Uterus (tissue), 4 donors: Measurements from ENCODE around the gene TAOK3. TPM values are rescaled to one million over a fixed set of nuclear protein-coding genes. Genes with fewer than 3 reads are reported as not detected.

Experiments used
- DNase-seq, 2 donors: peaks; one replicate each; pipeline ENCODE4 v3.0.0-alpha.2; 2019 to 2020
- H3K27ac ChIP-seq, 2 donors: fragments of 200-600 bp; sonication (generic); 1 replicate in 1 of 2; 2 replicates in 1 of 2; pipeline ENCODE4 v1.5.1; 2016 to 2018
- H3K27me3 ChIP-seq, 2 donors: fragments of 200-600 bp; sonication (generic); one replicate each; pipeline ENCODE4 v1.5.1; 2018 to 2019; ENCODE audit warnings: control low read depth in 1 of 2
- H3K36me3 ChIP-seq, 2 donors: fragments of 200-600 bp; sonication (generic); one replicate each; pipeline ENCODE4 v1.5.1; 2019; ENCODE audit warnings: control low read depth in 1 of 2
- H3K4me1 ChIP-seq, 2 donors: fragments of 200-600 bp; sonication (generic); one replicate each; pipeline ENCODE4 v1.5.1; 2018 to 2019; ENCODE audit warnings: control low read depth in 1 of 2
- H3K4me3 ChIP-seq, 2 donors: fragments of 200-600 bp; sonication (generic); 1 replicate in 1 of 2; 2 replicates in 1 of 2; pipeline ENCODE4 v1.5.1; 2018 to 2019; ENCODE audit warnings: mild to moderate bottlenecking in 1 of 2
- H3K9me3 ChIP-seq, 2 donors: fragments of 200-600 bp; sonication (generic); one replicate each; pipeline ENCODE4 v1.5.1; 2019; ENCODE audit warnings: control low read depth in 1 of 2
- POLR2A ChIP-seq, 2 donors: fragments of 450-650 bp; IDR thresholded peaks; one replicate each; pipeline ENCODE4 v1.6.1; 2016; ENCODE audit warnings: antibody characterized with exemption in 2 of 2, mild to moderate bottlenecking in 1 of 2, moderate library complexity in 1 of 2
- intact Hi-C: fragments of 100-400 bp; cut with DNase I; formaldehyde crosslinking; loops from one replicate; pipeline ENCODE4 v1.15.1; 2023; ENCODE audit warnings: low total_unique reads
- total RNA-seq, 4 donors: library from RNA; depleted of rRNA in 3 of 4; stranded (reverse); fragments of >200 nt in 3 of 4; gene quantifications; one replicate each; pipeline versions ENCODE4 v1.1.0 to v1.2.4, GENCODE V29; 2014 to 2023
- TF ChIP-seq, protein P1 (sequence below), 4 experiments: fragments of 200-600 bp in 2 of 4; fragments of 450-650 bp in 2 of 4; sonication (generic) in 2 of 4; IDR thresholded peaks; one replicate each; pipeline ENCODE4 v1.5.1; 2016 to 2019; ENCODE audit warnings: antibody characterized with exemption in 4 of 4, mild to moderate bottlenecking in 2 of 4, moderate library complexity in 1 of 4
- donor health status: DM: yes; HTN: yes; CAD: no.

TAOK3 gene
- total RNA-seq, 4 donors from 2014 or later, result 14.9 to 35.1 (median 24.8) TPM

DNA sequence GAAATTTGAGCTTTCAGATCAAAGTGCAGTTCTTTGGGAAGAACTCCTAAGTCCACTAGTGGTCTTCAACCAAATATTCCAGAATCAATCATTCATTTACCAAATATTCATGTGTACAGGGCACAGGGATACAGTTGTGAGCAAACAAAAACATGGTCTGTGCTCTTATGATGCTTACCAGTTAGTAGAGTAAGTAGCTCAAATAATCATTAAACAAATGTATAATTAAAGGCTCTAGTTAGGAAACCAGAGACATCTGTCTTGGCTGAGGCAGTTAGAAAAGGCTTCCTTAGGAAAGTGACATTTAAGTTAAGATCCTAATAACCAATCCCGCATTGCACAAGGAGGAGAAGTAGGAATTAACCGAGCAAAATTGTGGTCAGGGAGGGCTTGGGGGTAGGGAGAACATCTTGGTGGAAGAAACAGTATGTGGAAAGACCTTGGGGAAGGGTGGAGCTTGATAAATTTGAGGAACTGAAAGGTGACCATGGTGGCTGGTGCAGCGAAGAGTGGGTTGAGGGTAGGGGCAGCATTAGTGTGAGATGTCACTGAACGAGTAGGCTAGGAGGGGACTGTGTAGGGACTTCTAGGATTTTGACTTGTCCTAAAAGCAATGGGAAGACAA is 196.8 kb downstream of the TAOK3 start:
- no peaks in the 10 kb centered on the region for H3K4me1 ChIP-seq
- TF ChIP-seq POLR2A (IDR thresholded peaks at IDR 0.05), result no peak
- TF ChIP-seq, protein P1, sequence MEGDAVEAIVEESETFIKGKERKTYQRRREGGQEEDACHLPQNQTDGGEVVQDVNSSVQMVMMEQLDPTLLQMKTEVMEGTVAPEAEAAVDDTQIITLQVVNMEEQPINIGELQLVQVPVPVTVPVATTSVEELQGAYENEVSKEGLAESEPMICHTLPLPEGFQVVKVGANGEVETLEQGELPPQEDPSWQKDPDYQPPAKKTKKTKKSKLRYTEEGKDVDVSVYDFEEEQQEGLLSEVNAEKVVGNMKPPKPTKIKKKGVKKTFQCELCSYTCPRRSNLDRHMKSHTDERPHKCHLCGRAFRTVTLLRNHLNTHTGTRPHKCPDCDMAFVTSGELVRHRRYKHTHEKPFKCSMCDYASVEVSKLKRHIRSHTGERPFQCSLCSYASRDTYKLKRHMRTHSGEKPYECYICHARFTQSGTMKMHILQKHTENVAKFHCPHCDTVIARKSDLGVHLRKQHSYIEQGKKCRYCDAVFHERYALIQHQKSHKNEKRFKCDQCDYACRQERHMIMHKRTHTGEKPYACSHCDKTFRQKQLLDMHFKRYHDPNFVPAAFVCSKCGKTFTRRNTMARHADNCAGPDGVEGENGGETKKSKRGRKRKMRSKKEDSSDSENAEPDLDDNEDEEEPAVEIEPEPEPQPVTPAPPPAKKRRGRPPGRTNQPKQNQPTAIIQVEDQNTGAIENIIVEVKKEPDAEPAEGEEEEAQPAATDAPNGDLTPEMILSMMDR (IDR thresholded peaks at IDR 0.05), result no peak
- DNase-seq, result no peak
- H3K9me3 ChIP-seq, result no peaks in the 10 kb centered on the region
- H3K27ac ChIP-seq, result no peak overlapping the region
- H3K4me3 ChIP-seq, result no peak overlapping the region
- no peaks in the 10 kb centered on the region for H3K27me3 ChIP-seq
- no peaks in the 10 kb centered on the region for H3K36me3 ChIP-seq
- intact Hi-C loops, result no loop called here

DNA sequence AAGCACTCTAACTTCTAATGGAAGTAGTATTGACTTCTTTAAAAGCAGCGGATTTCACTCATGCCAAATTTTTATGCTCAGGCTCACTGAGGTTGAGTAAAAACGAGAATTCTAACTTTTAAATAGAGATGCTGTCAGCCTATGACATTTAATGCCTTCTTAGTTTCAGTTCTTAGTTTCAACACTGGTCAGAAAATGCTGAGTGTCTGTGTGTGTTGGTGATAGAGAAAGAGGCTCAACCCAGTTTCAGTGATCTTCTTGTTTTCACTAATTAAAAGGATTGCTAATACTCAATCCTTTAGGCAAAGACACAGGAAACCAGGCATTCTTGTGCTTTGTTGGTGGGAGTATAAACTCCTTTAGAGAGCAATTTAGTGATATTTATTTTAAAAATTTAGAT is 205.8 kb downstream of the TAOK3 start:
- no peaks in the 10 kb centered on the region for H3K4me1 ChIP-seq
- no peak for TF ChIP-seq POLR2A (IDR thresholded peaks at IDR 0.05)
- TF ChIP-seq, protein P1 (IDR thresholded peaks at IDR 0.05), result no peak
- no peaks in the 10 kb centered on the region for H3K9me3 ChIP-seq
- DNase-seq, result no peak
- H3K36me3 ChIP-seq, result no peaks in the 10 kb centered on the region
- no peak overlapping the region for H3K27ac ChIP-seq
- H3K27me3 ChIP-seq, result no peaks in the 10 kb centered on the region
- intact Hi-C loops, result no loop called here
- no peak overlapping the region for H3K4me3 ChIP-seq

DNA sequence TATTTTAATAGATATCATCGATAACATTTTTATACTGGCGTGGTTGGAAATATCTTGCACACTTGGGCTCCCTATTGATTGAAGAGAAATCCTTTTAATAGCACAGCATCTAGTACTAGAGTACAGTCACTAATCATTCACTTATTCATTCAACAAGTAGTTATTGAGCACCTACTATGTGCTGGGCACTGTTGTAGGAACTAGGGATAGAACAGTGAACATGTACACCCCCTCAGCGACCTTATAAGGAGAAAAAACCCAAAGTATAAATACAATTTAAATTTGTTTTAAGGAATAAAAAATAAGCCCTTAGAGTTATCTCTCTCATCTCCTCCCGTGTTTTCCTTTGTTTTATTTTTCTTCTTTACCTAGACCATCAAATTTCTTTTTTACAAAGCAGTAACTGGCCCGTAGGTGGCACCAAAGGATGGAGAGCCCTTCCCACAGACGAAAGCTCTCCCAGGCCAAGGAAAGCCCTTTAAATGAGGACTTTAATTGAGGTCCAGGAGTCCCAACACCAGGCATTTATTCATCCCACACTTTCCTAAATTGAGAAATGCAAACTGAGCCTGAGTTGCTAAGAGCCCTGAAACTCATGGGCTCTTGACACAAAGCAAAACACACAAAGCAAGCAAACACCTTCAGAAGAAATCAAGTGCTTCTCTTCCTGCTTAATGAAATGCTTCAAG is 207.8 kb downstream of the TAOK3 start:
- H3K27me3 ChIP-seq, result no peaks in the 10 kb centered on the region
- no peak for DNase-seq
- intact Hi-C loops, result no loop called here
- H3K9me3 ChIP-seq, result no peaks in the 10 kb centered on the region
- TF ChIP-seq POLR2A (IDR thresholded peaks at IDR 0.05), result no peak
- TF ChIP-seq, protein P1 (IDR thresholded peaks at IDR 0.05), result peak in 3 of 4 experiments; percentile 11 to 26 (median 24)
- no peaks in the 10 kb centered on the region for H3K4me1 ChIP-seq
- no peak overlapping the region for H3K4me3 ChIP-seq
- no peak overlapping the region for H3K27ac ChIP-seq
- no peaks in the 10 kb centered on the region for H3K36me3 ChIP-seq

DNA sequence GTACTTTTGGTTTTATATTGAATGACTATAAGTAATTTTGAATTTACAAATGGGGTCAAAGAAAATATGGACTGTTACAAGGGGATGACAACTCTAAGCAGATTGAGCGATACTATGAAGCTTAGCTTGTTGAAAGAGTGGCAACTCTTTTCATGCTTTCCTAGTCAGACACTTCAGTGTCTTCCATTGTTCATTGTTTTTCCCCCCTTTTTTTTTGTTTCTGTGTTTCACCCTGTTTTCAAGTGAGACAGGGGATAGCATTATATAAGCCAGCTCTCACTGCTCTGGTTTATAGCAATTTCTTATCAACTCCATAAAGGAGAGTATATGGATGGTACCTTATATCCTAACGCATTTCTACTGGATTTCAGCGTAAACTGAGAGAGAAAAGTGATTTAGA is 212.2 kb downstream of the TAOK3 start:
- H3K36me3 ChIP-seq, result no peaks in the 10 kb centered on the region

DNA sequence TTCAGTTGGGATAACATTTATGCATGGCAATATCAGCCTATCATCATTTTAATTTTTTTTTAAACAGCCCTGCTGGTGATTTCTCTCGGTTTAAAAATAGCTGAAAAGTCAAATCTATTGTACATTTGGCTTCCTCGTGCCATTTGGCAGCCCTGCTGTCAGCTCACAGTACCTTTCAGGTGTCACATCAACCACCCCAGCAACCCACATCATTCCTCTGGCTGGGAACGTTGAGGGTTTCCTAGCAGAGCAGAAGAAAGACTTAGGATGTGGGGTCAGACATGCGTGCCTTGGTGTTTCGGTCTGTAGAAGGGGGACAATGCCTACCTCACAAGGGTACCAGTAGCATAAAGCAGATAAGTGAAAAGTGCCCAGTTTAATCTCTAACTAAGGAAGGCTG is 221.0 kb downstream of the TAOK3 start:
- no peak overlapping the region for H3K4me3 ChIP-seq
- no peaks in the 10 kb centered on the region for H3K9me3 ChIP-seq
- H3K36me3 ChIP-seq, result no peaks in the 10 kb centered on the region
- no peak overlapping the region for H3K27ac ChIP-seq
- intact Hi-C loops, result no loop called here
- no peak for DNase-seq
- no peak for TF ChIP-seq POLR2A (IDR thresholded peaks at IDR 0.05)
- TF ChIP-seq, protein P1 (IDR thresholded peaks at IDR 0.05), result no peak
- no peaks in the 10 kb centered on the region for H3K4me1 ChIP-seq
- H3K27me3 ChIP-seq, result no peaks in the 10 kb centered on the region

More for the DNA sequence above, 212.2 kb downstream of the TAOK3 start:
- intact Hi-C loops, result no loop called here
- no peak overlapping the region for H3K27ac ChIP-seq
- H3K4me3 ChIP-seq, result no peak overlapping the region
- no peaks in the 10 kb centered on the region for H3K4me1 ChIP-seq
- H3K9me3 ChIP-seq, result no peaks in the 10 kb centered on the region
- DNase-seq, result no peak
- H3K27me3 ChIP-seq, result no peaks in the 10 kb centered on the region
- TF ChIP-seq, protein P1 (IDR thresholded peaks at IDR 0.05), result no peak
- no peak for TF ChIP-seq POLR2A (IDR thresholded peaks at IDR 0.05)
